Bone marrow (tissue), 2 donors: ENCODE measurements around the gene IL9.

ENCODE experiments used
- DNase-seq, 2 donors: peaks; one replicate each; lab custom pipeline; 2025; lab: John Stamatoyannopoulos, UW

IL9 gene

DNA sequence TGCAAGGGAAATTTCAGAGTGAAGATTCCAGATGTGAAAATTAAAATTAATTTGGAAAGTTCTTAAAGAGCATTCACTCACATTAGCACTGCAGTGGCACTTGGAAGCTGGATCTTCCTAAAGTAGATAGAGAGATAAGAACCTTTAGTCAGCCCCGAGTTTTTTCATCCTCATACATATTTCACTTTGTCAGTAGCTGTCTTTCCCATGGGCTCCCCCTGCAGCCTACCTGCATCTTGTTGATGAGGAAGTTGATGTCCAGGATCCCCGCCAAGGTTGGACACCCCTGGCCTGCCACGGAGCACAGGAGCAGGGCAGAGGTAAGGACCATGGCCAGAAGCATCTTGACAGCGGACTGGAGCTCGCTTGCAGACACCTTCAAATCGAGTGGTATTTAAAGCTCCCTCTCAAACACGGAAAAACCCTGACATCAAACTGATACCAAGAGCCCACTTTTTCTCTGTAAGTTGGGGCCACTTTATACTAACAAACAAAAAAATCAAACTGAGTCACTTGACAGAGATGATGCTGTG lies at the start of gene IL9:
TSS of gene IL9 (minus strand) at position 368 of the 533 bp plus-strand sequence. CDS start at position 343, 25 bp downstream.
- no peak for DNase-seq

DNA sequence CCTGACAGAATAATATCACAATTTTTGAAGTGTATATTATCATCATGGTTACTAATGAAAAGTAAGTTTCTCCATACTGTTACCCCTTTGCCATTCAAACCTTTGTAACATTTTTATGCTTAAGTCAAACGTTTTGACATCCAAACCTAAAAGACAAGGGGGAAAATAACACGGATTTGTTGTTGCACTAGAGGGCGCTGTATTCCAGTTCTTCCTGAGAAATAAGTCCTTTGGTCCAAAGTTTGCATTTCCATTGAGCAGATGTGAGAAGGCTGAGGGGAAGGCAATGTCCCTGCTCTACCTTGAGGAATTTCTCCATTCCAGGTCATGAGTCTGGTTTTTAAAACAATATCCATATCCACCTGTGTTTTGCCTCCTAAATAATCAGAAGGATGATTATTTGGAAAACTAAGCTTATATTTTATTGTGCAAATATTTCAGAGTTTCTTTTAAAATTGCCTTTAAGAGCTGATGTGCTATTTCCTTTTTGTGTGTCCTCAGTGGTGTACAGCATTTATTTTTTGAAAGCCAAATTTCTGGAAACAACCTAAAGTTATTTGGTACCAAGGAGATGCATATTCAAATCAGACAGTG lies 49.4 kb upstream of the IL9 start:
- DNase-seq, result peak in 1 of 2 donors; percentile 38

DNA sequence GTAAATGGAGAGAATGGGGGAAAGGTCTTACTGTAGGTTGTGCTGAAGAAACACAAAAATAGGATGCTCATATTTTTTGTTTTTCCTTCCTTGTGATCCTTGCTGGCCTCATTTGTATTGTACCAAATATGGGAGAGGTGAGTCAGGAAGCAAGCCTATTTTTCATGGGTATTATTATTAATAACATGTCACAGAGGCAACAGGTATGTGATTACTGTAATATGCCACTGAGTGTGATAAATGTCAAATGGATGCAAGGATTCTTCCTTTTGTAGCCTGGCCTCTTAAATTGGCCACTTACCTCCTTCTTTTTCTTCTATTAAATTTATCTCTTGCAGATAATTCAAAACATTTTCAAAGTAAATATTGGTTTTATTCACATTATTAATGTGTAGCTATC lies 48.9 kb upstream of the IL9 start:
- DNase-seq, result no peak

DNA sequence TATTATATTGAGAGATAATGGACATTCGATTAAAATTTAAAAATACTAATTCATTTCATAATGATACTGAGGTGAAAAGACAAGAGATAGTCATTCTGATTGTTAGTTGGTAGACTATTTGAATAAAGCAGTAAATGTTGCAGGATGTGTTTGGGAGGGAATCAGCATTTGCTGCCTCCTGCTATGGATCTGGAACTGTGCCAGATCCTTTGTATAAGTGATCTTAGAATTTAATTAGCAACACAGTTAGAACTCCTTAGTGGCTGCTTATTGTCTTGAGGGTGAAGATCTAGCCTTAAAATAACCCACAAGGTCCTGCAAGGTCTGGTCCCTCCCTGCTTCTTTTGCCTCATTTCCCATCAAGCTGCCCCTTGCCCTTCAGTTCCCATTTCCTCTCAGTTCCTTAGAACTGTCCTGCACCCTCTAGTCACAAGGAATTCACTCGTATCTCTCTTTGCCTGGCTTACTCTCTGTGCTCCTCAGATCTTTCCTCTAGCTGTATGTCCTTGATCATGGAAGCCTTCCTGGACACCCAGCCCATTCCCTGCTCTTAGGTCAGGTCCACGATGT lies 46.6 kb upstream of the IL9 start:
- DNase-seq, result no peak

DNA sequence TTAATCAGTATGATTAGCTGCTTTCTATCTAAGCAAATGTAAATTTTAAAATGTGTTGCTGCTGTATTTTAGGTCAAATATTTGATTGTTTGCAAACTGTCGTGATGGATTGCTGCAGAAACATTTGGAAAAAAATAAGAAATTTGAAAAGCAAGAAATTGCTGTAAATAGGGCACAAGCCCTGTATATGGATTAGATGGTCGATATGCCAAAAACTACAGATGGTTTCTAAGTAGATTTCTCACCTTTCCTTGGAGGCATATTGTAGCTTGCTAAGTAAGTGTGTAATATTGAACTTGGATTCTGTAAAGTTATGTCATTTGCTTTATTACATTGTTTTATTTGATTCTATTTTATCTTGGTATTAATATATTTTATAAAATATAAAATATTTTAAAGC lies 46.1 kb upstream of the IL9 start:
- no peak for DNase-seq

DNA sequence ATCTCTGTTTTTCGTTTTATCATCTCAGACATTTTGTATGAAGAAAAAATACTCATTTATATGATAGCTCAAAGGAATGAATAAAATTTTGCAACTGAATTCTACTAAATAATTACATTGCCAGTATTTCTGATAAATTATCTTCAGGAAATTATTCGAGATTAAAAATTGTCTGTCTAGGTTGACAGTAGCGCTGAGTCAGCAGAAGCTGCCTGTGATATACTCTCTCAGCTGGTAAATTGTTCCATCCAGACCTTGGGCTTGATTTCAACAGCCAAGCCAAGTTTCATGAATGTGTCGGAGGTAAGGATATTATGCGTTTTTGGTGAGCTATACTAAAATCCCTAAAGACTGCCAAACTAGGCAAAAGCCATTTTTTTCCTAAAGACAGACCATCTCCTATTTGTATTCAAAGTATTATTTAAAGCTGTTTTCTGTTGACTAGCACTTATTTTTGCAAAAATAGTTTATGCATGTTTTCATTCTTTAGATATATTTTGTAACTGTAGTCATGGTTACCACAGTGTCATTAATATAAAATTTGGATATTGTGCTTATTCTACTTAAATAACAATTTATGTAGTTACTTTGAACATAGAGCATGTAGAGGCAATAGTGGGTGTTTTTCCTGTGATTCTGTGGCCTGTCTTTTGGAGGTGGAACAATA lies 41.7 kb upstream of the IL9 start:
- no peak for DNase-seq

DNA sequence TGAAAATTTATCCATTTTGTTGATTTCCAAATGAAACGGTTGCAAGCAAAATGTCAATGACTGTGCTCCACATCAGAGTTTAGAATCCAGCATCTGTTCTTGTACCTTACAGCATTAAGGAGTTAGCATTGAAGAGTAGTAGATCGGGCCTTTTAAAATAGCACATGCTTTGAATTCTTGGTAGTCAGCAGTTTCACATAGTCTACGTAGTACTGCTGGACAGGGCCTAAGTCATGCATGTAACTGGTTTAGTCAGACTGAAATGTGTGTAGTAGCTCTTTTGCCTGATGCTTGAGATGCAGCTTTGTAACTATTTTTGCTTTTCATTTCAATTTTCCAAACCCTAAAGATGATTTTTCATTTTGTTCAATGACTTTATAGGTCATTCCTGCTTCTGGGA lies 39.3 kb upstream of the IL9 start:
- no peak for DNase-seq

DNA sequence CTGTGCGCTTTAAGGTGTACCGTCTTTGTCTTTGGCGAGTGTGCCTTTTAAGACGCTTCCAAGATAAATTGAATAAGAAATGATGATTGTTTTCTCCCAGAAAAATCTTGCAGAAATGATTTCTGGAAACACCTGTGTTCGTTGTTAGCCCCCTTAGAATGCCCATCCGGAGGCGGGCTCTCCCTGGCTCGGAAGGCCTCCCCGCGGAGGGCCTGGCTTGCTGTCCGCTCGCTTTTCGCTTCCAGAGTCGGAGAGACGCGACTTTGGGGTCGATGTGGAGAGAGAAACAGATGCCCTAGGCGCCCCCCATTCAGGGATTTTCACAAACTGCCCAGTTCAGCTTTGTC lies 35.3 kb upstream of the IL9 start:
- no peak for DNase-seq

DNA sequence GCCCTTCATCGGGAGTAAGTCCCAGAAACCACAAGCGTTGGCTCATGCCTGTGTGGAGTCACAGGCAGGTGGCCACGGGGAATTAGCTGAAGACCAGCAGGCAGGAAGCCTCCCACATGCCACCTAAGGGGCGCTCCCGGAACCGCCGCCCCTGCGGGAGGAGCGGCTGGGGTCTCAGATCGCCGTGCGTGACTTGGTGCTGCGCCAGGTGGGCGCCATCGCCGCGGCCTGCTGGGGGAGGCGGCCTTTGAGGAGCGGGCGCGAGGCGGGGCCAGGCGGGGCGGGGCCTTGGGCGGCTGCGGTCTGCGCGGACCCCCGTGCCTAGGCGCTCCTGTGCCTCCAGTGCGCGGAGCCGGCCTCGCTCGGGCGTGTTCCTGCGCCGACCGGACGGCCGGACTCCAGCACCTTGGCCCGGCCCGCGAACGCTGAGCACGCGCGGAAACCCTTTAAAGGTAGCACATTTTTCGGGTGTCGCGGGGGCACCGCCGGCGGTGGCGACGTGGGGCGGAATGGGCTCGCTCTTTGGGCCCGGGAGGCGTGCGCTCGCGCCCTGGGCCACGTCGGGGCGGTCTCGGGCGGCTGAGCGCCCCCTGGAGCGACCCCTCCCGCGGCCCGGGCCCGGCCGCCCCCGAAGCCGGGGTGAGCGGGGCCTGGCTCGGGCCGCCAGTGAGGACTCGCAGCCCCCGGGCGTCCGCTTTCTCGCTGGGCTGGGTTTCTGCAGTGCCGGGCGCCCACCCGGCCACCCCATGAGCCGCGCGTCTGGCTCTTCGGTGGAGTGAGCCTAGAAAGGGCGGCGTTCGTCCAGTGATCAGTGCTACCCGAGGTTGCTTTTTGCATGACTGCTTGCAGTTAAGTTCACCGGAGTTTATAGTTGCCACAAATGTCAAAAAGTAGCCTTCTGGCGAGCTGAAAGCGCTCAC lies 34.6 kb upstream of the IL9 start:
- DNase-seq, result no peak

DNA sequence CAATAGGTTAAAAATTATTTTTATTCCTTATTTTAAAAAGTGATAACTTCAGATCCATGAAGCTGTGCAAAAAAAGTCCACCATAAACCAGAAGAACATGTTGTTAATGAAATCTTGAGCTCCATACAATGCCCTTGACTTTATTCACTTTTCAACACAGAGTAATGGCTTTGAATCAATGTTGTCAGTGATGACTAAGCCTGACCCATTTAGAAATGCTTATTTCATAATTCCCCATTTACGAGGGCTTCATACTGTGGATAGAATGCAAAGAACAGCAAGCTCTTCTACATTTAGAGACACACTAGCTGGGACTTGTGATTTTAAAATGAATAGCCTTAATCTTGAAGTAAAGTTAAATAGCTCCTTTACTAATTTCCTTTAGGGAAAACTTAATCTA lies 25.7 kb upstream of the IL9 start:
- no peak for DNase-seq

DNA sequence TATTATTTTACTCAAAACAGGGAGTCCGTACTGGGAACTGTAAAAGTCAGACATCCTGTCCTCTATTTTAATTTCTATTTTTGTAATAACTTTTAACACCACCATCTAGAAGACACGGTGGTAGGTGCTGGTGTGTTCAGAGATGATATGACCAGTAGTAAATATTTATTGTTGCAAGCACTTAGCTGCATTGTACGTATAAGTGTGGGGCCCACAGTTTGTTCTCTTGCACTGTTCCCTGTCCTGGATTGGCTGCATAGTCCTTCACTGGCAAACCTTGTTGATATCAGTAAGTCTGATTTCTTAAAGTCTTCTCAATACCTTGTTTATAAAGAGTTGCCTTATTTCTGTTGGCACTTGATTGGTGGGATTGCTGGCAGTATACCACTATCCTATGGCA lies 24.6 kb upstream of the IL9 start:
- DNase-seq, result no peak

DNA sequence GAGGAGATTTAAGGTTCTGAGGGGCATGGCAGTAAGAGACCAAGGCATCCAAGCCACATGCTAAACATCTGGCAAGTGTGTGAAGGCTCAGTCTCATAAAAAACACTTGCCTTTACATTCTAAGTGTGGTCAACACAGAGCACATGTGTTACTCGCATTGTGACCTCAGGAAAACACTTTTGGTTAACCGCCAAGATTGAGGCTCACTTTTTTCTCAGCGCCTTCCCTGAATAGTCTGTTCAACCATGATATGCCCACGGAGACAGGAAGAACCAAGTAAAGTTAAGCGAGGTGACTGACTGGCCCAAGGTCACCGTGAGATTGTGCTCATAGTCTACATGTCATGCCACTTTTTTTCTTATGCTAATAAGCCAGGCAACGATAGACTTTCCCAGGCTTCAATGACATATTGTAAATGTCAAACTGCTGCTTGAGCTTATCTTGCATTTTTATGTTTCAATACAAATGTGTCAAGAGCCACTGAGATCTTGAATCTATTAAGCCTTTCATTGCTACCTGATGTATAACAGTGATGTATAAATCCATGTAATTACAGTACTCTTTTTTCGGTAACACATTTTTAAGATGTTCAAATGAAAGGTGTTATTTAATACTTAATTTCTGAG lies 21.1 kb upstream of the IL9 start:
- no peak for DNase-seq

DNA sequence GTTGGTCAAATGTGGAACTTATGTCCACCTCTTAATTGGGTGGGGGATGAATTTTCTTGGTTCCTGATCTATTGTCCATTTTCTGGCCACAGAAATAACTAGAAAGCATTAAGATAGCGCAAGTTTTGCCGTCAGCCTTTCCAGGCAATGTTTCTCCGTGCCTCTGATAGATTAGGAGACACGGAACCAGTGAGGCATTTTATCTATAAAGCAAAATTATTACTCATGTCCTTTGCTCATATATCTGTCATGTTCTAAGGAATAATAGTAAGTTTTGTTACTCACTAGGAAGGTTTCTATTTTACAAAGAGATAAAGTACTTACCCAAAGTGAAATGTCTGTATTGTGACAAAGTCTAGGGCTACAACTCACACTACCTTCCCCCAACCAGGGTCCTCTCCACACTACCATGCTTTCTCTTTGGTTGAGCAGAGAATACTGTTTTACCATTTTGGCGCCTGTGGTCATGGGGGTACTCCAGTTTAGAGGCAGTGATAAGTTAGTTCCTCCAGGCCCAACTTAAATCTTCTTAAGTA lies 19.9 kb upstream of the IL9 start:
- no peak for DNase-seq

DNA sequence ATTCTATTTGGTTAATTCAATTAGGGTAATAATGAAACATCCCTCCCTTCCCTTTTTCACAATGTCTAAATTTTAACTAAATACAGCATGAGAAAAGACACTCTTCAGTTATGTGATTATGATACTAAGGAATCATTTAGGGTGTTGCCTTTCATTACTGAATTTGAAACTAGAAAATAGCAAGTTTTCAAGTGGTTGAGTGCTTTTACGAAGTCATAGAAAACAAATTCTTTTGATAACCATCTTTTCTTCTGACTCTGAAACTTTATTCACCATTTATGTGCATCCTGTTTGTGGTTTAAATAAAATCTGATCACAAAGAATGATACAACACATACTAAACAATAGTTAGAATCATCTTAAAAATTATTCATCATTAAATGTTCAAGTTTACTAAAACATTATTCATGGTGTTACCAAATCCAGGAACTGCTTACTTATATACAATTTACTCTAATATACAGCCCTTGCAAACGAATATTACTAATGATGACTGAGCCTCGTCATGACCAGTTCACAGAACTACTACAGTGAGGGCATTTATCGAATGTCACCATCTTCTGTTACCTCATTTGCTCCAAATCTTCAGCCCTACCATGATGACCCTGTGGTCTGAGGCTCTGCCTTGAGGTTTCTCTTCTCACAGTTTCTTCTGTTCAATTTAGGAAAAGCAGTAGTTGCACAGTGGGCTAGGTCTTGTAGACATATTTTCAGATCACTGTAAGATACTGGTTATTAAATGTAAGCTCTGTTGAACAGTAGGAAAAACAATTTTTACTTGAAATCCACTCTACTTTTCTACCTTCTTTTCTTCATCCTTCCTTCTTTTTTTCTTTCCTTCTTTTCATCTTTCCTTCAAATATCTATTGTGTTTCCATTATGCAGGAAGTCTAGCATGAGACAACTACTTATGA lies 18.3 kb upstream of the IL9 start:
- DNase-seq, result no peak

DNA sequence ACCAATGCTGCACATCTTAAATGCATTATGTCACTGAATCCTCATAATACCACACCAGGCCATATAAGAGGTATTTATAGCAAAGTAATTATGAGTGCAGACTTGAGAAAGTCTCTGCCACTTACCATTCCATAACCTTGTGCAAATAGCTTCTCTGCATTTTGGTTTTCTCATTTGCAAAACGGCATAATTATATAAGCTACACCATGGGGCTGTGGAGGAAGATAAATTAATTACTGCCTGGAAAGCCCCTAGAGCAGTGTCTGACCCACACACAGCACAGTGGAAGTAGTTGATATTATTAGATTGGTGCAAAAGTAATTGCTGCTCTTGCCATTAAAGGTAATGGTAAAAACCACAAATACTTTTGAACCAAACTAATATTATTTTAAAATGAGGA lies 9.5 kb upstream of the IL9 start:
- DNase-seq, result no peak

DNA sequence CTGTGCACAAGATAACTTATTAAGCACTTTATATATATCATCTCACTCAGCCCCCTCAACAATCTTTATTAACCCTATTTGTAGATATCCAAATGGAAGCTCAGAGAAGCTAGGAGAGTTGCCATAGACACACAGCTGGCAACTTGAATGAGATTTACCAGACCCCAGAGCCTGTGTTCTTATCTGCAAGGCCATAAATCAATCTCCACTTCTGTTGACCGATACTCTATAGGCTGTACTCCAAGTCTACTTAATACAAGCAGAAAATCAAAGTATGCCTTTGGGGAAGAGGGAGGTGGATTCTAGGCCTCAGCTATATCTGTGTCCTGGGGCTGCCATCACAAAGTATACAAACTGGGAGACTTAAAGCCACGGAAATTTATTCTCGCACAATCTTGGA lies 6.0 kb upstream of the IL9 start:
- no peak for DNase-seq

DNA sequence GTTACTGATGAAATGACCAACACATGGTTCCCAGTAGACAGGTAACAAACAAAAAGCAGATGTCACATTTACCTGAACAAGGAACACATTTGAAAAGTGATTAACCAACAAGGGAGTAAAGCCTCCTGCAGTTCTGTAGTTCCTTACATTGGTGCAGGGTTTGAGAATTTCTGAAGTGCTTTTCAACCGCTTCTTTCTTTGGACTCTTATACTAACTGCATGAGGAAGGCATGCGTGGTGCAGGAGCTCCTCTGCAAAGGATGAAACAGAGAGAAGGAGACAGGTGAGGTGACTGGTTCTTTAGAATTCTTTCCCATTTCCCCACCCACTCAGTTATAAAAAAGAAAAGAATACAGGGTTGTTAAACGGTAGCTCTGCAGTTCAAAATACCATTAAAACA lies 4.6 kb upstream of the IL9 start:
- DNase-seq, result no peak

DNA sequence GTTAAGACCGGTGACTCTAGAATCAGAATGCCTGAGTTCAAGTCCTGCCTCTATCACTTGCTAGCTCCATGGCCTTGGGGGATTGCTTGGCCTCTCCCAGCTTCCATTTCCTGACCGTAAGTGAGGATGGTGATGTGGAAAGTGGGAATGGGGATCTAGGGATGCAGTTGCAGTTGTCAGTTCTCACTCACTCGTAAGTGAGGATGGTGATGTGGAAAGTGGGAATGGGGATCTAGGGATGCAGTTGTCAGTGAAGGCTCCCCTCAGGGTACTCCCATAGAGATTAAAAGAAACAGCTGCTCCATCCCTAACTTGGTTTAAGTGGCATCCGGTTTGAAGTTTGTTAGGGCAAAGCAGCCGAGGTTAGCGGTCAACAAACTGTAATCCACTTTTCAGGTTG lies 3.0 kb upstream of the IL9 start:
- no peak for DNase-seq

DNA sequence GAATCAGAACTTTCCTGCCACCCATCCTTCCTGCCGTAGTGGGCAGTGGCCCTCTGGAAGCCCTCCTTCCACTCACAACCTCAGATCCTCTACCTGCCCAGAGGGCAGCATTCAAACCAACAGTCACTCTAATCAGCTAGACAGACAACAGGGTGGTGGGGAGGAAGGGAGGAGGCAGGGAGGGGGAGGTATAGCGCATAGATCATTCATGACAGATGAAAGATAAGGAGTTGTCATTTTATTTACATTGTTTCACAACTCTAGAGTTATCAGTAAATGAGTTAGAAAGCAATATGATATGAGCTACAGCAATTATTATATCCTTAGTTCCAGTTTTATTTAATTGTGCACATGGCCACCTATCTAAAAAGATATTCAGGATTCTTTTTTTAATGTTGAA lies 852 bp downstream of the IL9 start:
- DNase-seq, result no peak

DNA sequence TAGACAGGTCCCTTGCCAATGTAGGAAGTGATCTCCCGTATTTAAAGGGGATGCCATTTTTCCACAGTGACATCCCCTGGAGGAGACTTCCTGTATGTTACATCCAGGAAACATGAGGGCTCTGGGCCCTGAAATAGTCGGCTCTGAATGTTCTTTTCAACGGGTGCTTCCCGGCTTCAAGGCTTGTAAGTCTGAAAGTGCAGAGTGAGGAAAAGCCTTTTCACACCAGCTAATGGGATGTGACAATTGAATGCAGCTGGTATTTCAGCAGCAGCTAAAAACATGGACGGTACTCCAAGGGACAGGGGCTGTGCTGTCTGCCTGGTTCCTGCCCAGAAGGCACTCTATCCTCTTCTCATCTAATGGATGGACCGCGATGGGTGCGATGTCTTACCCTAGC lies 1.4 kb downstream of the IL9 start:
- DNase-seq, result no peak

DNA sequence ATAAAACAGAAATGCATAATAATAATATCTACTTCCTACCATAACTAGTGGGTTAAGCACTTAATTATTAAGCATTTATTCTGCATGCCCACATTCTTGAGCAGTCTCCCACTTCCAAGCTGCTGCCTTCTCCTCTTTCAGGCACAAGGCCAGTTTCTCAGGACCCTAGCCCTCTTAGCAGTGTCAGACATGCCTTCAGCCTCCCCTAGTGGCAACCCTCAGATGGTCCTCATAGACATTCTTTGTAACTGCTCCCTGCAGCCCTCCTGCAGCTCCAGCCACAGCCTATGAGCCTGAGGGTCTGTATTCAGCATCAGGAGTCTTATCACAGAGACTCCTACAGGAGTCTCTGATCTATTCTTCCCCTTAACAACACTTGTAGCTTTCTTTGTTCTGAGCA lies 3.9 kb downstream of the IL9 start:
- DNase-seq, result no peak
